ENCODE data around the gene KCNK3.
A peak's percentile ranks its signal among the peaks of the same experiment; 100 is the strongest.

Gene KCNK3

GRCh38 chr2:26764078-26764887 is 71.8 kb downstream of the KCNK3 start, which contains the start of gene SLC35F6:
Gene SLC35F6 (plus strand): TSS chr2:26764284. CDS start chr2:26764350, 66 bp downstream.
- Histone ChIP-seq H3K9me3 (ENCODE audit: insufficient read depth, low read length) (no peaks in the 10 kb centered on the region), H3K36me3 (replicated peaks; ENCODE audit: low read depth, low read length) (no peaks in the 10 kb centered on the region), H4K20me1 (ENCODE audit: insufficient read depth, low read length) (0 out of 2 replicates have a peak, but pooled peaks cover 3% of the 10 kb centered on the region), H3K27ac (ENCODE audit: low read length) (no peak within 1 kb of the TSS), H3K9ac (ENCODE audit: low read length) (peak within 1 kb of the TSS; percentile 91), H3K4me3 (ENCODE audit: low read length) (peak within 1 kb of the TSS; percentile 97), H3K27me3 (ENCODE audit: low read depth, low read length) (no peaks in the 10 kb centered on the region), H3K4me1 (ENCODE audit: low read length) (peaks cover 8% of the 10 kb centered on the region; the same call in 1 of the 2 replicates), H3K79me2 (ENCODE audit: low read length) (peaks cover 19% of the 10 kb centered on the region), H2AFZ (ENCODE audit: low read depth, low read length) (peak within 1 kb of the TSS; percentile 68), H3K4me2 (ENCODE audit: low read length) (peak within 1 kb of the TSS; percentile 96)
- TF ChIP-seq EZH2phosphoT487 (IDR thresholded peaks at IDR 0.05; ENCODE audit: low read depth) (no peak), CTCF (IDR thresholded peaks at IDR 0.05; ENCODE audit: low read depth, low read length) (no peak)

- TF ChIP-seq CTCF (IDR thresholded peaks at IDR 0.05; ENCODE audit: low read depth, low read length) = no peak
- TF ChIP-seq EZH2phosphoT487 (IDR thresholded peaks at IDR 0.05; ENCODE audit: low read depth) = no peak
- Histone ChIP-seq H3K9ac (ENCODE audit: low read length) (peak overlapping the region; percentile 91), H3K9me3 (ENCODE audit: insufficient read depth, low read length) (no peaks in the 10 kb centered on the region), H3K27me3 (ENCODE audit: low read depth, low read length) (no peaks in the 10 kb centered on the region), H3K4me2 (ENCODE audit: low read length) (peak overlapping the region; percentile 96), H2AFZ (ENCODE audit: low read depth, low read length) (no peak overlapping the region), H3K4me1 (ENCODE audit: low read length) (peaks cover 8% of the 10 kb centered on the region; the same call in 1 of the 2 replicates), H3K36me3 (replicated peaks; ENCODE audit: low read depth, low read length) (no peaks in the 10 kb centered on the region), H3K27ac (ENCODE audit: low read length) (no peak overlapping the region), H3K4me3 (ENCODE audit: low read length) (peak overlapping the region; percentile 97), H4K20me1 (ENCODE audit: insufficient read depth, low read length) (0 out of 2 replicates have a peak, but pooled peaks cover 5% of the 10 kb centered on the region), H3K79me2 (ENCODE audit: low read length) (peaks cover 19% of the 10 kb centered on the region)
Measured at GRCh38 chr2:26764906-26765305, 72.4 kb downstream of the KCNK3 start.

- no peak overlapping the region for H3K9ac ChIP-seq (ENCODE audit: low read length)
- no peak overlapping the region for H3K27ac ChIP-seq (ENCODE audit: low read length)
- peak overlapping the region; percentile 97; the same call in 1 of the 2 replicates for H3K4me3 ChIP-seq (ENCODE audit: low read length)
- H3K79me2 ChIP-seq (ENCODE audit: low read length) = peaks cover 19% of the 10 kb centered on the region
- H3K36me3 ChIP-seq (replicated peaks; ENCODE audit: low read depth, low read length) = no peaks in the 10 kb centered on the region
- peaks cover 8% of the 10 kb centered on the region; the same call in 1 of the 2 replicates for H3K4me1 ChIP-seq (ENCODE audit: low read length)
- H3K4me2 ChIP-seq (ENCODE audit: low read length) = peak overlapping the region; percentile 96
- TF ChIP-seq EZH2phosphoT487 (IDR thresholded peaks at IDR 0.05; ENCODE audit: low read depth) (no peak), CTCF (IDR thresholded peaks at IDR 0.05; ENCODE audit: low read depth, low read length) (no peak)
- H3K27me3 ChIP-seq (ENCODE audit: low read depth, low read length) = no peaks in the 10 kb centered on the region
- H2AFZ ChIP-seq (ENCODE audit: low read depth, low read length) = no peak overlapping the region
- 0 out of 2 replicates have a peak, but pooled peaks cover 6% of the 10 kb centered on the region for H4K20me1 ChIP-seq (ENCODE audit: insufficient read depth, low read length)
- H3K9me3 ChIP-seq (ENCODE audit: insufficient read depth, low read length) = no peaks in the 10 kb centered on the region
Measured at GRCh38 chr2:26765475-26766200, 73.1 kb downstream of the KCNK3 start.

GRCh38 chr2:26767129-26767528 is 74.6 kb downstream of the KCNK3 start:
- Histone ChIP-seq H4K20me1 (ENCODE audit: insufficient read depth, low read length) (peaks cover 6% of the 10 kb centered on the region; the same call in 1 of the 2 replicates), H3K36me3 (replicated peaks; ENCODE audit: low read depth, low read length) (no peaks in the 10 kb centered on the region), H3K4me1 (ENCODE audit: low read length) (peaks cover 8% of the 10 kb centered on the region; the same call in 1 of the 2 replicates), H3K4me3 (ENCODE audit: low read length) (no peak overlapping the region), H3K79me2 (ENCODE audit: low read length) (peaks cover 22% of the 10 kb centered on the region), H2AFZ (ENCODE audit: low read depth, low read length) (no peak overlapping the region), H3K27ac (ENCODE audit: low read length) (no peak overlapping the region), H3K9me3 (ENCODE audit: insufficient read depth, low read length) (no peaks in the 10 kb centered on the region), H3K4me2 (ENCODE audit: low read length) (no peak overlapping the region), H3K9ac (ENCODE audit: low read length) (no peak overlapping the region), H3K27me3 (ENCODE audit: low read depth, low read length) (no peaks in the 10 kb centered on the region)
- TF ChIP-seq EZH2phosphoT487 (IDR thresholded peaks at IDR 0.05; ENCODE audit: low read depth) (no peak), CTCF (IDR thresholded peaks at IDR 0.05; ENCODE audit: low read depth, low read length) (no peak)

All from OCI-LY3 (cell line).